A673 (cell line): Measurements from ENCODE around the gene SLC47A2. TPM values are rescaled to one million over a fixed set of nuclear protein-coding genes. Genes with fewer than 3 reads are reported as not detected.
A peak's percentile ranks its signal among the peaks of the same experiment; 100 is the strongest.

Experiments
- BruUV-seq: library from RNA; stranded (reverse); fragments of 400-500 nt; replicated peaks from 2 replicates; lab custom pipeline; 2021; lab: Mats Ljungman, UMichigan
- CTCF ChIA-PET: fragments of 300-600 bp; sonication (Branson Sonifier 250); formaldehyde crosslinking; loops from one replicate; lab custom pipeline; 2022; ENCODE audit warnings: antibody characterized with exemption; lab: Charles Lee
- POLR2A ChIA-PET: fragments of 300-600 bp; sonication (Branson Sonifier 250); formaldehyde crosslinking; loops from one replicate; lab custom pipeline; 2022; ENCODE audit warnings: antibody characterized with exemption; ENCODE audit not compliant: low non-redundant PET; lab: Charles Lee
- DNase-seq: peaks from one replicate; pipeline ENCODE4 v3.0.0-alpha.2; 2015; ENCODE audit warnings: low spot score
- H3K27ac ChIP-seq: fragments of 200-600 bp; sonication (generic); 2 replicates; pipeline ENCODE4 v1.5.1; 2016; ENCODE audit warnings: mixed run types, low read depth, mild to moderate bottlenecking, mixed read lengths, antibody characterized with exemption, low read length; ENCODE audit not compliant: poor library complexity, severe bottlenecking
- H3K27me3 ChIP-seq: fragments of 200-600 bp; sonication (generic); replicated peaks from 2 replicates; pipeline ENCODE4 v1.6.1; 2017; ENCODE audit warnings: mixed run types, low read depth, mild to moderate bottlenecking, mixed read lengths, antibody characterized with exemption, low read length; ENCODE audit not compliant: insufficient read depth, poor library complexity
- H3K36me3 ChIP-seq: fragments of 200-600 bp; sonication (generic); 2 replicates; pipeline ENCODE4 v1.6.1; 2016; ENCODE audit warnings: mixed run types, mild to moderate bottlenecking, mixed read lengths, antibody characterized with exemption, low read length; ENCODE audit not compliant: insufficient read depth, poor library complexity, severe bottlenecking
- H3K4me1 ChIP-seq: fragments of 200-600 bp; sonication (generic); 2 replicates; pipeline ENCODE4 v1.6.1; 2017; ENCODE audit warnings: mixed run types, mild to moderate bottlenecking, mixed read lengths, antibody characterized with exemption, low read length; ENCODE audit not compliant: insufficient read depth, poor library complexity, severe bottlenecking
- H3K4me3 ChIP-seq: fragments of 200-600 bp; sonication (generic); 2 replicates; pipeline ENCODE4 v1.5.1; 2016; ENCODE audit warnings: low read depth, mixed run types, mild to moderate bottlenecking, mixed read lengths, low read length; ENCODE audit not compliant: poor library complexity, severe bottlenecking
- H3K9me3 ChIP-seq: fragments of 200-600 bp; sonication (generic); 2 replicates; pipeline ENCODE4 v1.6.1; 2016; ENCODE audit warnings: mixed run types, low read depth, mild to moderate bottlenecking, mixed read lengths, antibody characterized with exemption, low read length; ENCODE audit not compliant: poor library complexity, severe bottlenecking
- EZH2 ChIP-seq: fragments of 200-600 bp; sonication (generic); IDR thresholded peaks from 2 replicates; pipeline ENCODE4 v1.6.1; 2017; ENCODE audit warnings: borderline replicate concordance, low read depth, mild to moderate bottlenecking, mixed read lengths, antibody characterized with exemption, low read length; ENCODE audit not compliant: poor library complexity, severe bottlenecking
- intact Hi-C: fragments of 100-400 bp; cut with micrococcal nuclease; formaldehyde crosslinking; loops from one replicate; pipeline ENCODE4 v1.10.0; 2022; ENCODE audit not compliant: unreplicated experiment
- total RNA-seq: library from RNA; stranded (reverse); gene quantifications from 2 replicates; pipeline ENCODE4 v1.2.3, GENCODE V29; 2021
- TF ChIP-seq, protein P1 (sequence below): fragments of 300-800, 200-600 bp; sonication (generic); conservative IDR thresholded peaks from 2 replicates; pipeline ENCODE4 v1.5.1; 2017; ENCODE audit warnings: low read depth, mild to moderate bottlenecking, antibody characterized with exemption, low read length, moderate library complexity, mixed read lengths

The SLC47A2 gene
- total RNA-seq, 1 experiment from 2014 or later: not detected

DNA sequence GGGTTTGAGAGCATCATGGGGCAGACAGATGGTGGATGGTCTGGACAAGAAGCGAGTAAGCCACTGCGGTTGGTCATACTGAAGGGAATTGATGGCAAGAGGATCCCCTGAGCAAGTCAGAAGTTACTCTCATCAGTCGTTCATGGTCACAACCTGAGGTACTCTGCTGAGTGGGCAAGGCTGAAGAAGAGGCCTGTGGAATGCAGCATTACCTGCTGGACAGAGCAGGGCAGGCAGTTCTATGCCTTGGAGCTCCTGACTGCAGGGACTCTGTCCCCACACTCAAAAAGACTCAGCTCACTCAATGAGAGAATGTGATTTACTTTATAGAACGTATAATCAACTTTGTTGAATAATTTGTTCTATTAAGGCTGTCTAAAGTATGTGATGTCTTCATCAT, 39.5 kb downstream of the SLC47A2 start:
- DNase-seq: no peak
- Histone ChIP-seq H3K27ac (no peak overlapping the region), H3K27me3 (no peaks in the 10 kb centered on the region), H3K4me1 (no peaks in the 10 kb centered on the region), H3K4me3 (no peak overlapping the region), H3K9me3 (no peaks in the 10 kb centered on the region), H3K36me3 (peaks cover 8% of the 10 kb centered on the region)
- ChIA-PET CTCF (no interaction called here), POLR2A (no interaction called here)
- TF ChIP-seq, protein P1, sequence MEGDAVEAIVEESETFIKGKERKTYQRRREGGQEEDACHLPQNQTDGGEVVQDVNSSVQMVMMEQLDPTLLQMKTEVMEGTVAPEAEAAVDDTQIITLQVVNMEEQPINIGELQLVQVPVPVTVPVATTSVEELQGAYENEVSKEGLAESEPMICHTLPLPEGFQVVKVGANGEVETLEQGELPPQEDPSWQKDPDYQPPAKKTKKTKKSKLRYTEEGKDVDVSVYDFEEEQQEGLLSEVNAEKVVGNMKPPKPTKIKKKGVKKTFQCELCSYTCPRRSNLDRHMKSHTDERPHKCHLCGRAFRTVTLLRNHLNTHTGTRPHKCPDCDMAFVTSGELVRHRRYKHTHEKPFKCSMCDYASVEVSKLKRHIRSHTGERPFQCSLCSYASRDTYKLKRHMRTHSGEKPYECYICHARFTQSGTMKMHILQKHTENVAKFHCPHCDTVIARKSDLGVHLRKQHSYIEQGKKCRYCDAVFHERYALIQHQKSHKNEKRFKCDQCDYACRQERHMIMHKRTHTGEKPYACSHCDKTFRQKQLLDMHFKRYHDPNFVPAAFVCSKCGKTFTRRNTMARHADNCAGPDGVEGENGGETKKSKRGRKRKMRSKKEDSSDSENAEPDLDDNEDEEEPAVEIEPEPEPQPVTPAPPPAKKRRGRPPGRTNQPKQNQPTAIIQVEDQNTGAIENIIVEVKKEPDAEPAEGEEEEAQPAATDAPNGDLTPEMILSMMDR: no peak
- no peak for TF ChIP-seq EZH2
- intact Hi-C loops: no loop called here
- TSS peak; percentile 43 for BruUV-seq

GRCh38 chr17:19673623-19674022, 42.8 kb downstream of the SLC47A2 start:
- BruUV-seq: no TSS peak
- TF ChIP-seq, protein P1: no peak
- no peak for TF ChIP-seq EZH2
- no peaks in the 10 kb centered on the region for H3K9me3 ChIP-seq
- no peak overlapping the region for H3K4me3 ChIP-seq
- no peak overlapping the region for H3K27ac ChIP-seq
- no peaks in the 10 kb centered on the region for H3K4me1 ChIP-seq
- ChIA-PET CTCF (no interaction called here), POLR2A (no interaction called here)
- intact Hi-C loops: no loop called here
- H3K36me3 ChIP-seq: peaks cover 11% of the 10 kb centered on the region
- DNase-seq: no peak
- no peaks in the 10 kb centered on the region for H3K27me3 ChIP-seq

DNA sequence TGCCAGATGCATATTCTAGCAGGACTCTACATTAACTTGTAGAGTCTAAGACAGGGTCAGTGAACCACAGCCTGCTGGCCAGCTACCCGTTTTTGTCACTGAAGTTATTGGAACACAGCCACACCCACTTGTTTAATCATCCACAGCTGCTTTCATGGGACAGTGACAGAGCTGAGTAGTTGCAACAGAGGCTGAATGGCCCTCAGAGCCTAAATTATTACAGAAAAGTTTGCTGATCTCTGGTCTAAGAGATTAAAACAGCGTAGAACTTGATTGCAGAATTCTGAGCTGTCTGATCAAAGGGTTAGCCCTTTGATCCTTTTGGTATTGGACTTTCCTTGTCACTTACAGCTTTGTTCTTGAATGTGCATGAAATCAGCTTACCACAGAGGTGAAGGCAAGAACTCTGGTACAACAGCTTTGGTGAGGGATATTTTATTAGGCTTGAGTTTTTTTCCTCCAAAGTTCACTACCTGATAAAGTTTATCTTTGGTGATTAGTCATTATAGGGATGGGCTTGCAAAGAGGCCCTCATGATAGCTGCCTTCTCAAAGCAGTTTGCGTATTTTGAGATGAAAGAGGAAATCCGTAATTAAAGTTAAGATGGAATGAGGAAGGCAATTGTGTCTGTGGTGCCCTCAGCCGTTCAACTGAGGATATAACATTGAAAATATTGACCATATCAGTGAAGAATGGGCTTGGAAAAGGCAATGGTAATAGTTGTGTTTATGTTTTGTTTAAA, 44.2 kb downstream of the SLC47A2 start:
- H3K36me3 ChIP-seq: peaks cover 10% of the 10 kb centered on the region
- H3K27me3 ChIP-seq: no peaks in the 10 kb centered on the region
- no peak for TF ChIP-seq EZH2
- TF ChIP-seq, protein P1: 0 out of 2 replicates have a peak, but pooled peaks have one; percentile 14
- CTCF ChIA-PET: no interaction called here
- H3K4me3 ChIP-seq: no peak overlapping the region
- no peak for DNase-seq
- POLR2A ChIA-PET: no interaction called here
- no peaks in the 10 kb centered on the region for H3K4me1 ChIP-seq
- intact Hi-C loops: no loop called here
- no peak overlapping the region for H3K27ac ChIP-seq
- BruUV-seq: no TSS peak
- H3K9me3 ChIP-seq: no peaks in the 10 kb centered on the region
